GM18909 (cell line): Measurements from ENCODE around the gene ZNF683.
A peak's percentile ranks its signal among the peaks of the same experiment; 100 is the strongest.
"Not testable (repeated sequence)": the region's sequence is repeated elsewhere in the genome, so short reads cannot be mapped to it uniquely, and the experiment has no call there.

Experiments
- ATAC-seq: cut with Tn5 transposase; IDR thresholded peaks from one replicate; pipeline ENCODE4 v1.9.1; 2021; ENCODE audit warnings: mild to moderate bottlenecking; ENCODE audit not compliant: unreplicated experiment, poor library complexity

The ZNF683 gene

DNA sequence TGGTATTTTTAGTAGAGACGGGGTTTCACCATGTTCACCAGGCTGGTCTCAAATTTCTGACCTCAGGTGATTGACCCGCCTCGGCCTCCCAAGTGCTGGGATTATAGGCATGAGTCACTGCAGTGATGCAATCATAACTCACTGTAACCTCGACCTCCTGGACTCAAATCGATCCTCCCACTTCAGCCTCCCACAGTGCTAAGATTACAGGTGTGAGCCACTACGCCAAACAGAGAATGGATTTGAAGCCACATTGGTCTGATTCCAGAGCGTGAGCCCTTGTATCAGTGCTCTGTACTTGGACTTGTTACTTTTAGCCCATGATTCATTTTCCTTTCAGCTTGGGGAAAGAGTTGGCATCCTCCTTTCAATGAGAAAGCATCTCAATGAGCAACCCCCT, 14.9 kb upstream of the ZNF683 start:
- ATAC-seq = no peak

DNA sequence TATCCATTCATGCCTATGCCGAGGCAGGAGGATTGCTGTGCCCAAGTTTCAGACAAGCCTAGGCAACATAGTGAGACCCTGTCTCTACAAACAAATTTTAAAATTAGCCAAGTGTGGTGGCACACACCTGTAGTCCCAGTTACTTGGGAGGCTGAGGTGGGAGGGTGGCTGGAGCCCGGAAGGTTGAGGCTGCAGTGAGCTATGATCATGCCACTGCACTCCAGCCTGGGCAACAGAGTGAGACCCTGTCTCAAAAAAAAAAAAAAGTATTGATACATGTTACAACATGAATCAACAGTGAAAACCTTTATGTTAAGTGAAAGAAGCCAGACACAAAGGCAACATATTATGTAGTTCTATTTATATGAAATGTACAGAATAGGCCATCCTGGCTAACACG, 12.5 kb upstream of the ZNF683 start:
- ATAC-seq = not testable (repeated sequence)

DNA sequence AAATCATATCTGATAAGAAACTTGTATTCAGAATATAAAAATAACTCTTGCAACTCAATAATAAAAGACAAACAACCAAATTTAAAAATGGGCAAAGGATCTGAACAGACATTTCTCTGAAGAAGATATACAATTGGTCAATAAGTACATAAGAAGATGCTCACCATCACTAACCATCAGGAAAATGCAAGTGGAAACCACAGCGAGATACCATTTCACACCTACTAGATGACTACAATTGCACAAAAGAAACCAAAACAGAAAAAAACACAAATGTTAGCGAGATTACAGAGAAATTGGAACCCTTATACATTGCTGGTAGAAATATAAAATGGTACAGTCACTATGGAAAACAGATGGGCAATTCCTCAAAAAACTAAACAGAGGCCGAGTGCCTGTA, 11.5 kb upstream of the ZNF683 start:
- no peak for ATAC-seq

DNA sequence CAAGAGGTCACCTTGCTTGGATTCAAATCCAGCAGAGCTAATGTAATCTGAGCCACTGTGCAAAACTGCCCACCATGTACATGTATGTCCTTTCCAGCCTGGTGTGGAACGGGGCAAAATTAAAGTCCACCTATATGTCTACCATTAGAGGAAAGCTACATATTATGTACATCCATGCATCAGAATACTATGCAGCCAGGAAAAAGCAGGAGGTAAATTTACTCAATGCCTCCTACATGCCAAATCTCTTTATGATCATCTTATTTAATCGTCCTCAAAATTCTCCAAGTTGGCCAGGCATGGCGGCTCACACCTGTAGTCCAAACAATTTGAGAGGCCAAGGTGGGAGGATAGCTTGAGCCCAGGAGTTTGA, 6.3 kb upstream of the ZNF683 start:
- no peak for ATAC-seq

DNA sequence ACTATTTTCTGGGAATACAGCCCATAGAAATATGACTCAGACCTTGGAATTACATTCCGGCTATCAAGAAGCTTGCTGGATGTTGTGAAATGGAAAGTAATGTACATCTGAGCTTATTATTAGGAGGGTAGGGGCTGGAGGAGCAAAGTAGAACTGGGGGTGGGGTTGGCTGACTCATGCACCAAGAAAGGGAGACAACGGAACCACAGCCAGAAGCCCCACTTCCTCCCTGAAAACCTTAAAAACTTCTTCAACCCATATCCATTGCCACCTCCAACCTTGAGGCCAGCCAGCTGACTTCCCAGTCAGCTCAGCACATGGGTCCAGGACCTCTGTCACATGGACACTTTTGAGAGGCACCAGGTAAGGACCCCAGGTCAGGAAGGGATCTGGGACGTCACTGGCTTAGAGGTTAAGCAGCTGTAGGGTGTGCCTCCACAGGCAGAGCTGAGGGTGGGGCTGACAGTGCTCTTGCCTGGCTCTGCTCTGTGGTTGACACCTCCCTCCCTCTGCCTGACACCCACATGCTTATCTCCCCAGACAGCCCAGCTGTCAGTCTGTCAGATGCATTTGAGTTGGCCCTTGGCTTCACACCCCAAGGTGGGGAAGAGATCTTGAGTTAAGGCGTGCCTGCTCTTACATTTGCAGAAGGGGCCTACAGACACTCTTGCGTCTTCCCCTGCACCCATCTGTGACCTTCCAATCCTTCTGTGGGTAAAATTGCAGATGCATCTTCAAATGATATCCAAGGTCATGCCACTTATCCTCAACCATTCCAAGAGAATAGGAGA, 5.7 kb upstream of the ZNF683 start:
- ATAC-seq = peak; percentile 65

DNA sequence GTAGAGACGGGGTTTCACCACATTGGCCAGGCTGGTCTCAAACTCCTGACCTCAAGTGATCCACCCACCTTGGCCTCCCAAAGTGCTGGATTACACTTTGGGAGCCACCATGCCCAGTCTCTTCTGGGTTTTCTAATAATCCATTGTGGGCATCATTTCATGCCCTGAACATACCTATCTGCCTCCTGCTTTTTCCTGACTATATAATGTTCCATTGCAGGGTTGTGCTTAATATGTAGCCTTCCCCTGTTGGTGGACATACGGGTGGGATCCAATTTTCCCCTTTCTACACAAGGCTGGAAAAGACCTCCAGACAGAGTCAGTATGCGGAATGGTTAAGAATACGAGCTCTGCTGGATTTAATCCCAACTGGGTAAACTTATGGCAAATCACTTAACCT, 3.5 kb upstream of the ZNF683 start:
- no peak for ATAC-seq

DNA sequence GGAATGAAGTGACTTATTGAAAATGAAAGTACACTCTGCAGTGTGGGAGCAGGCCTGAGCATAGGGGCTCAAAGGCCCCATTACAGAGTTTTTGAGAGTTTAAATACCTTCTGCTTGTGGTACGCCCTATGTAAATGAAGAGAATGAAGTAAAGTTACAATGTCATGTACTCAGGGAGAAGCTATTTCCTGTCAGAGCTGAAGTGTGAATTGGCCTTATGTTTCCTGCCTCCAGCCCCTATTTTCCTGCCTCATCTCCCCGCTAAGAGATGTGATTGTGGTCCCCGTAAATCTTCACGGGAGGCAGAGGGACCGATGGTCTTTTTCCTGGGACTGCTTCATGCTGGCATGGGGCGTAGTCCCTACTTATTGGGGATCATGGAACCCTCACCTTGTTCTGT, 2.5 kb upstream of the ZNF683 start:
- ATAC-seq = no peak

DNA sequence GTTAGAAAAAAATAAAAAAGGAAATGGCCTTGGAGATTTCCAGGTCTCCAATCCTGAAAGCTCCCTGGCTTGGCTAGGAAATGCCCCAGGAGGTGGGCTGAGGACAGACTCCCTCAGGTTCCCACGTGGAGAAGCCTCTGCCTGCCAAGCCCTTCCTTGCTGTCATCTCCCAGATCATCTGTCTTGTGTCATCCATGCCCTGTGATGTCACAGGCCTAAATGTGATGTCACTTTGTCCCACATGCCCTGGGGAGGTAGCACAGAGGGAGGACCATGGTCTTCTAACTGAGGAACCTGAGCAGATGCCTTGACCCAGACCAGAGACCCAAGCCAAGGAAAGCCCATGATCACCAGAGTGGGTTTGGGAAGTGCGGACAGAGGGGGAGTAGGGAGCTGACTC, 1.8 kb upstream of the ZNF683 start:
- not testable (repeated sequence) for ATAC-seq

DNA sequence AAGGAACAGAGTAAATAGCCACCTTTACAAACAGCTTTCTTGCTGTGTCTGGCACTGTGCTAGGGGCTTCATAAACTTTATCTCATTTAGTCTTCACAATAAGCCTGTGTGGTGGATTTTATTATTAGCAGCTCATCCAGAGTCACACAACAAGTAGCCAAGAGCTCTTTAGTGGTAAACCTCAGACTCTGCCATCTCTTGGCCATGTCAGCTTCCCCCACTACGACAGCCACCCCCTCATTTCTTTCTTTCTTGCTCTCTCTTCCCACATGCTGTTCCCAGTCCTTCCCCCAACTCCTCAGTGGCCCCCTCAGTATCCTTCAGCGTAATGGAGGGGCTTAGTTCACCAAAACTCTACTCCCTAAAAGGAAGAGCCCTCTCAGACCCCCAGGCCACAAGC, 1.2 kb upstream of the ZNF683 start:
- no peak for ATAC-seq

DNA sequence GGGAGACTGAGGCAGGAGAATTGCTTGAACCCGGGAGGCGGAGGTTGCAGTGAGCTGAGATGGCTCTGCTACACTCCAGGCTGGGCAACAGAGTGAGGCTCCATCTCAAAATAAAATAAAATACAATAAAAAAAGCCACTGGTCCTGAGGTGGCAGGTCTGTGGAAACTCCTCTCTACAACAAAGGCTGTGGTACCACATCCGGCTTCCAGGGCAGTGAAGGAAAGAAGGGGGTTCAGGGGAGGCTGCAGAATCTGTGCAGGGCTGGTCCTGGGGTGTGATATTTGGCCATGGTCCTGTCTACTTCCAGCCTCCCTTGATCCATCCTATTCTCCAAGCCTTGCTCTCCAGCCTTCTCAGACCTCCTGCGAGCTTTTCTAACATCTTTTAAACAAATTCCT, 731 bp upstream of the ZNF683 start:
- no peak for ATAC-seq

DNA sequence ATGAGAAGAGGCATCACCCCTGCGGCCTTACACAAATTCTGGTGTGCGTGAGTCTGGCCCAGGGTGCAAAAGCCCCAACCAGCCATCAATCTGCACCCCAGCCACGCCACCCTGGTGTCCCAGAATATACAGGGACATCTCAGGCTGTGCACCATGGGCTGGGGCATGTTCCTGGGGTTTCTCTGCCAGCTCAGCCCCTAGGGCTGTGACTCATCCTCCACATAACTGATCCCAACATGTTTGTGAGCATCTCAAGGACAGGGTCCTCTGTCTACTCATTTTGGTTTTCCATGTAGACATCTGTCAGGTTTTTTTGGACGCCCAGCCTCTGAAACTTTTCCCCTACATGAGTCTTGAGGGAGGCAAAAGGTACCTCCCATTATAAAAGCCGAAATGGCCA, 511 bp downstream of the ZNF683 start:
- no peak for ATAC-seq

DNA sequence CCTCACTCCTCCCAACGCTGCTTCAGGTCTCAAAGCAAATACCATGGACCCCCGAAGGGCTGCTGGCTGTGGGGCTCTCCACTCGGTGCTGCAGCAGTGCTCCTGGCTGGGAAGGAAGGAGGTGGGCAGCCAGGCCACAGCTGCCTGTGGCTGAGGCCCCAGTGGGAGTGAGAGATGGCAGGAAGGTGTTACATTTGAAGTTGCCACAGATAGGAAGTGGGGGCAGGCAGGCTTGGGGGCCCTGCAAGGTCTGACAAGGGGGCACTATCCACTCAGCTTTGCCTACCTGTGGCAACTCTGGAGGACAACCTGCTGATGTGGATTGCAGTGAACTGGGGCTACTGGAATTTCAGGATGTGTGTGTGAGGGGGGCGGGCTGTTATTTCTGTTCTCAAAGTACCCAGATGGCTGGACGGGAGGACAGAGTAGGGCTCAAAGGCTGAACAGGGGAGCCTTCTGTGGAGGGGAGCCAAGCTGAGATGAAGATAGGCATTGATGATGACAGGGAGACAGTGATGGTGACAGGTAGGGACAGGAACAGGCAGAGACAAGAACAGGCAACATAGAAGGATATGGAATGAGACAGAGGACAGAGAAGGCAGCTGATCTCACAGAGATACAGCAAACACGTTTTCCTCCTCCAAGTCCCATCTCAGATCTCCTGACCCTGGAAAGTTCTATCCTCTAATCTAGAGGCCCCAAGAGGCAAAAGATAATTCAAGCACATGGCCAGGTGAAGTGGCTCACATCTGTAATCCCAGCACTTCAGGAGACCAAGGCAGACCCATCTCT, 1.8 kb downstream of the ZNF683 start:
- ATAC-seq = no peak

DNA sequence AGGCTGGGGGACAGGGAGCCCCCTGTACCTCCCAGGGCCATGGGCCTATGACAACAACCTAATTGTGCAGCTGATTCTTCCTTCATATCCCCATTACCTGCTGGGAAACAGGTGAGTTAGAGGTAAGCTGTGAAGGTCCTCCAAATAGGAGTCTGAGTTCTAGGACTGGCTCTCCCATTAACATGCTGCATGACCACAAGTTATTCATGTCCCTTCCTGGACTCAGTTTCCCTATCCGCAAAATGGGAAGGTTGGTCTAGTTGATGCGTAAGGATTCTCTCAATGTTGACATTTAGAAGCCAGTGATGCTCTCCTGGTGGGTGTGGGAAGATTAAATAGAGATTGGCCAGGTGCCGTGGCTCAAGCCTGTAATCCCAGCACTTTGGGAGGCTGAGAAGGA, 4.1 kb downstream of the ZNF683 start:
- no peak for ATAC-seq

DNA sequence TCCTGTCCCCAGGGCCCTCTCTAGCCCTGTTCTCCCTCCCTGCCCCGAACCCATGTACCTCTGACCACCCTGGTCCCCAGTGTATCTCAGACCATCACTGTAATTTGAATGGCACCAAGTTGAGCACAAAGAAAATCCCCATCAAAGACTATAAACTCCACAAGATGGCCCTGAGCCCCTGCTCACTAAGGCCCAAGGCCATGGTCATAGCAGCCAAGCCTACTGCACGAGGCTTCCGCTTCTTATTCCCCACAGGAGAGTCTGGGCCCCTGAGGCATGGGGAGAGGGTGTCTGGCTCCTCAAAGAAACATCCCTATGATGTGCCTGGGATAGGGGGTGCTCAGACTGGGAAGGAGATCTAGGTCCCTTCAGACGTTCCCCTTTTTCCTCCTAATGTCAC, 4.5 kb downstream of the ZNF683 start:
- no peak for ATAC-seq

DNA sequence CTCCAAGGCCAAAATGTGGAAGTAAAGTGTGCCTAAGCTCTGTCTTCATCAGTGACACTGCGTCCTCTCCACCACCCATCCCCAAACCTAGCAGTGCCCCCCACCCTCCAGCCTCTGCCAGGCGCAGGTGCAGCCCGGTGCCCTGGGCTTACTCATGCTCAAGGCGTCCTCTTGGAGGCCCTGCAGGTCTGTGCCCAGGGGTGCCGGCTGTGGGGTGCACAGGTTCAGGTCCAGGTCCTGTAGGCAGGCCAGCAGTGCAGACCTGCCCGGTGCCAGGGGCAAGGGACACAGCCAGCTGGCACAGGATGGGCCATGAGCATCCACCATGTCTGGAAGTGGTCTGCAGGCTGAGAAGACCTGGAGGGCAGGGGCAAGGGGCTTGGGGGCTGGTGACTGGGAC, 5.1 kb downstream of the ZNF683 start:
- ATAC-seq = no peak

DNA sequence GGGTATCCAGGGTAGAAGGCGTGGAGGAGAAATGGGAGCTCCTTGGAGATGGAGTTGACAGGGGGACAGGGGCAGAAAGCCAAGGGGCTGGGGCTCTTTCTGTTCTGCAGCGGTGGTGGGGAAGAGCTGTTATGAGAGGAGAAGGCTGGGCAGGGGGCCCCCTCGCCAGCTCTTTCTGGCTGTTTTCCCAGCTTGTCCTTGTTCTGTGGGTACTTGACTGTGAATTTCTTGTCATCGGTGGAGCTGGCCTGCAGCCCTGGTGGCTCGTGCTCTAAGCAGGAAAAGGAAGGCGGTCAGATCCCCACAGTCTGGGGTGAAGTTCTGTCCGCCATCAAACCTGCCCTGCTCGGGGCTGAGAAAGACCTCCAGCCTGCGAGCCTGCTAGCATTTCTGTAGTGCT, 7.6 kb downstream of the ZNF683 start:
- ATAC-seq = no peak

DNA sequence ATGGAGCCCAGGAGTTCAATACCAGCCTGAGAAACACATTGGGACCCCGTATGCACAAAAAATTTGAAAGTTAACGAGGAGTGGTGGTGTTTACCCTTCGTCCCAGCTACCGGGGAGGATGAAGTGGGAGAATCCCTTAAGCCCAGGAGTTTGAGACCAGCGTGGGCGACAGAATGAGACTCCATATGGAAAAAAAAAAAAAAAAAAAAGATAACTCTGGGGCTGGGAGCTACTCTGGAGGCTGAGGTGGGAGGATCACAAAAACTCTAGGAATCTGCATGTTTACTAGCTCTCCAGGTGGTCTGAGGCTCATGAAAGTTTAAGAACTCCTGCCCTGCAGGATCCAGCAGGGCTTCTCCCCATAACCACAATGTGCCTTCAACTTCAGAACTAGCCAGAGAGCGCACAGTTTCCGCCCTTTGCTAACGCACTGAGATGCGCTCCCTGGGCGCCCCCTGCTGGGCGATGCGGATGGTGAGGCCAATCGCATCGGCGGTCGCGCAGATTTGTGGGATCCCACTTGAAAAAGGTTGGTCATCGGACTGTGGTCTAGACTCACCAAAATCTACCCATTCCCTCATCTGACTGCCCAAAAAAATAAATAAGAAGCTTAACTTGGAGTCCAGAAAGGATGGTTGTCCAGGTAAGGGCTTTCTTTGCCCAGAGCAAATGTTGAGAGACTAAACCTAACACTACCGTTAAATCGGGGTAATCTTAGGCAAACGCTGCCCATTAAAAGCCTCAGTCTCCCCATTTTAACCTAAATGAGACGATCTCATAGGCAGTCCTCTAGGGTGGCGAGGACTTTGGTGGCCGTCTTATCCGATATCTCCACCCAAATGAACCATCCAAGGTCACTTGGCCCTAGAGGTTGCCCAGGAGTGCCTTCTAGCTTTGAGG, 8.8 kb downstream of the ZNF683 start:
- peak; percentile 52 for ATAC-seq

DNA sequence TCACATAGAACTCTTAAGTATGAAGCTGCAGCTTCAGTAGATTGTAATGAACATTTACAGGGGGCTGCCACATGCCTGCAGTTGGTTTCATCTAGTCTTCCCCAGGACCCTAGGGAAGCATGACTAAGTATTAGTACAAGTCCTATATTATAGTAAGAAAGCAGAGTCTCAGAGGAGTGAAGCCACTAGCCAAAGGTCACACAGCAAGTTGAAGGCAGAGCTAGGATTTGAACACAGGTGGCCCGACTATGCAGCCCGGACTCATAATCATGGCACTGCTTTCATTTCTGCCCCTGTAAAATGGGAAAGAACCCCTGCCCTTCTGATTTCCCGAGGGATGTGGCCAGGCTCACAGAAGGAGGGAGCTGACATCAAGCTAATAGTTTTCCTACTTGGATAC, 10.2 kb downstream of the ZNF683 start:
- ATAC-seq = no peak

DNA sequence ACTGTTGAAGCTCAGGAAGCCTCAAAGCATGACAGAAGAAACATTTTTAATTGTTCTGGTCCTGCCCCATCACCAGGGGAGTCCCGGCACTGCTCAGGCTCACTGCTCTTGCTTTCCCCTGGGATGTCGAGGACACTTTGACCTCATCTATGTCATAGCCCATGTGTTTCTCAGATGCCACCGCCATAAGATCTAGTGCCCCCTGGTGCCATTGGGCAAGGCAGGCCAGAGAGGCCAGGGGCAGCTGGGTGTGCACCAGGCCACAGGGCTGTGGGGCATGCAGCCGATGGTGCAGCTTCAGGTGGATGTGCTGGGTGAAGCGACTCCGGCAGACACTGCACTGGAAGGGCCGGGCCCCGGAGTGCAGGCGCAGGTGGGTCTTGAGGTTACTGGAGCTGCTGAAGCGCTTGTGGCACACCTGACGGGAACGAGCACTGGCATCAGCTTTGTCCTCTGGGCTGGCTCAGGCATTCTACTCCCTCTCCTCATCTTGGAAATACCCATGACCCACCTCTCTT, 10.9 kb downstream of the ZNF683 start:
- no peak for ATAC-seq

DNA sequence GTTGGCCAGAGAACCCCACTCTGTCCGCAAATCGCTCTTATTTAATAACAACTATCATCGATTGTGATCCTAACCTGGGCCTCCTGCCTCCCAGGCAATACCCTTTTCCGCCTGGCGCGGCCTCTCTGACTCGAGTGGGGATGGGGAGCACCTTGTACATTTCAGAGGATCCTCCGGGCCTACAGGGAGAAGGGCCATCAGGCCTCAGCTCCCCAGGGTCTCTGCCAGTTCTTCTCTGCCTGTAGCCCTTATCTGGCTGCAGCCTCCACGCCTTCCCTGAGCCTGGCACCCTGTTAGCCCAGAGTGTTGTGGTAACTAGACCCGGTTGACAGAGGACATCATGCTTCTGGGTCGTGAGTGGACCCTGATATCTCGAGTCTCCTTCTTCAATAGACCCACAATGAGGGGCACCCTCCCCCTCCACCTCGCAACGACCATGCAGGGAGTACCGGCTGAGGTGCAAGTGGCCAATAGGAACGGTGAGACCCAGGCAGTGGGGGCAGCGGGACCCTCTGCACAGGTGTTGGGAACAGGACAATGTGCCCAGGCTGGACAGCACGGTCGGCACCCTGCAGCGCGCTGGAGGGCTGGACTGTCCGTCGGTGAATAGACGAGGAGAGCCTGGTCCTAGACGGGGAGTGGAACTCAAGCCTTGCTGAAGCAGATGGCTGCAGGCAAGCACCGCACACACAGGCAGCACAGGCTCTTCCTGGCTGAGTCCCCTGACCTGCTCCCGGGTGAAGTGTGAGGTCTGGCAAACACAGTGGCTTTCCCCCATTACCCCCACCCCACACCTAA, 11.5 kb downstream of the ZNF683 start:
- no peak for ATAC-seq
